T-cell (primary cell): ENCODE data around the gene UBAC2. TPM values are rescaled to one million over a fixed set of nuclear protein-coding genes. Genes with fewer than 3 reads are reported as not detected.
"Not testable (repeated sequence)": the region's sequence is repeated elsewhere in the genome, so short reads cannot be mapped to it uniquely, and the experiment has no call there.

ENCODE experiments used
- ATAC-seq, 4 experiments: fragments of 200-7000 bp in 3 of 4; fragments of 150-1000 bp in 1 of 4; cut with Tn5 transposase; replicated peaks in 1 of 4; 1 replicate in 3 of 4; 2 replicates in 1 of 4; pipeline ENCODE4 v1.10.0; 2021; ENCODE audit warnings: moderate library complexity in 3 of 4, mild to moderate bottlenecking in 2 of 4, moderate number of reproducible peaks in 1 of 4
- CTCF ChIA-PET, 2 donors: fragments of 300-600 bp; sonication (Branson Sonifier 250); formaldehyde crosslinking; loops; one replicate each; lab custom pipeline; 2022; ENCODE audit warnings: antibody characterized with exemption in 2 of 2; lab: Charles Lee
- POLR2A ChIA-PET, 2 donors: fragments of 300-600 bp; sonication (Branson Sonifier 250); formaldehyde crosslinking; loops; one replicate each; lab custom pipeline; 2022; ENCODE audit warnings: antibody characterized with exemption in 2 of 2; lab: Charles Lee
- DNase-seq, 35 experiments: peaks; one replicate each; pipeline versions ENCODE4 v3.0.0 to v3.0.0-alpha.2; 2013 to 2023
- H3K27ac ChIP-seq: one replicate; pipeline ENCODE4 v1.5.1; 2013; ENCODE audit warnings: low read length
- H3K27me3 ChIP-seq, 2 experiments: replicated peaks in 1 of 2; 1 replicate in 1 of 2; 2 replicates in 1 of 2; pipeline versions ENCODE4 v1.6.1 to v1.7.0; 2013; ENCODE audit warnings: low read length in 1 of 2, mixed read lengths in 1 of 2; ENCODE audit not compliant: control insufficient read depth in 2 of 2, insufficient read depth in 2 of 2; ENCODE audit errors: extremely low read depth in 1 of 2
- H3K36me3 ChIP-seq, 2 donors: 1 replicate in 1 of 2; 2 replicates in 1 of 2; pipeline versions ENCODE4 v1.6.1 to v1.7.0; 2013; ENCODE audit warnings: low read length in 1 of 2; ENCODE audit not compliant: control insufficient read depth in 2 of 2, insufficient read depth in 1 of 2; ENCODE audit errors: extremely low read depth in 1 of 2
- H3K4me1 ChIP-seq, 2 experiments: 1 replicate in 1 of 2; 2 replicates in 1 of 2; pipeline versions ENCODE4 v1.6.1 to v1.7.0; 2013; ENCODE audit warnings: low read length in 2 of 2, mixed read lengths in 1 of 2; ENCODE audit not compliant: insufficient read depth in 2 of 2, control insufficient read depth in 1 of 2; ENCODE audit errors: extremely low read depth in 1 of 2
- H3K4me3 ChIP-seq, 2 donors: 1 replicate in 1 of 2; 2 replicates in 1 of 2; pipeline versions ENCODE4 v1.5.1 to v1.7.0; 2013; ENCODE audit warnings: mild to moderate bottlenecking in 2 of 2, low read length in 1 of 2, moderate library complexity in 1 of 2; ENCODE audit not compliant: control insufficient read depth in 1 of 2; ENCODE audit errors: extremely low read depth in 1 of 2
- H3K9me3 ChIP-seq: 2 replicates; pipeline ENCODE4 v1.7.0; 2013
- H3K27ac Mint-ChIP-seq, 2 donors: one replicate each; pipeline ENCODE4 v1.8.0; 2020 to 2021; ENCODE audit warnings: mild to moderate bottlenecking in 2 of 2, mixed read lengths in 2 of 2
- H3K27me3 Mint-ChIP-seq, 2 donors: one replicate each; pipeline ENCODE4 v1.8.0; 2021 to 2022; ENCODE audit warnings: mixed read lengths in 2 of 2
- H3K36me3 Mint-ChIP-seq: one replicate; pipeline ENCODE4 v1.8.0; 2021; ENCODE audit warnings: mixed read lengths
- H3K4me1 Mint-ChIP-seq, 3 donors: one replicate each; pipeline ENCODE4 v1.8.0; 2020 to 2022; ENCODE audit warnings: mixed read lengths in 3 of 3, mild to moderate bottlenecking in 1 of 3
- H3K4me3 Mint-ChIP-seq, 3 donors: one replicate each; pipeline ENCODE4 v1.8.0; 2020 to 2022; ENCODE audit warnings: mild to moderate bottlenecking in 3 of 3, mixed read lengths in 3 of 3, moderate library complexity in 3 of 3
- H3K9me3 Mint-ChIP-seq, 3 donors: one replicate each; pipeline ENCODE4 v1.8.0; 2020 to 2022; ENCODE audit warnings: mixed read lengths in 3 of 3
- WGBS: methylation state at CpG from one replicate; pipeline ENCODE4 v1.1.5; 2013; ENCODE audit warnings: missing lambda C conversion rate; ENCODE audit not compliant: insufficient coverage; 5-methylcytosine and 5-hydroxymethylcytosine counted together
- total RNA-seq, 35 experiments: library from RNA in 6 of 35; stranded (reverse) in 6 of 35; fragments of 120-200 nt in 1 of 35; gene quantifications; one replicate each; pipeline versions ENCODE4 v1.2.1 to v1.2.4 and lab custom pipeline; 2013 to 2026

Gene UBAC2
- total RNA-seq, 5 donors from 2014 or later (not counting 1 experiment from before 2014, with no cell fraction given) = 83.3 to 99.3 (median 84.9) TPM

- Histone ChIP-seq H3K27ac (peak overlapping the region; percentile 74), H3K4me1 (peaks cover 37 to 61% of the 10 kb centered on the region in 2 experiments)
- not testable (repeated sequence) for H3K27me3 Mint-ChIP-seq, H3K4me3 ChIP-seq, H3K36me3 ChIP-seq, H3K9me3 Mint-ChIP-seq, H3K27me3 ChIP-seq, H3K9me3 ChIP-seq, DNase-seq
- Mint-ChIP-seq H3K4me3 (peak overlapping the region in 1 of 3 donors; percentile 19), H3K4me1 (peaks cover 68 to 82% (median 77%) of the 10 kb centered on the region in 3 donors), H3K36me3 (peaks cover 28% of the 10 kb centered on the region), H3K27ac (peak overlapping the region; percentile 68 to 79)
- 50% methylated on average over 4 of the region's 12 CpGs for WGBS
- CTCF ChIA-PET = interaction anchor here (0.6 to 2.6 kb wide), 9 partner anchors 12 to 107 kb away, joined by 3 to 7 read pairs (median 5); no protein-coding TSS in a partner anchor
- ATAC-seq = peak in 1 of 4 experiments; percentile 39
- POLR2A ChIA-PET = interaction anchor here in 1 of 2 donors (0.6 to 0.7 kb wide), 3 partner anchors 16 to 115 kb away, joined by 3 read pairs; partner anchors contain the start of gene GPR18
Measured at GRCh38 chr13:99230588-99230987, 29.9 kb downstream of the UBAC2 start.

- H3K4me3 ChIP-seq = no peak overlapping the region
- DNase-seq = no peak
- peaks cover 26% of the 10 kb centered on the region for H3K36me3 Mint-ChIP-seq
- 63% methylated on average over 2 of the region's 3 CpGs for WGBS
- H3K4me1 ChIP-seq = peaks cover 33 to 59% of the 10 kb centered on the region in 2 experiments
- no peaks in the 10 kb centered on the region for H3K9me3 Mint-ChIP-seq
- H3K27me3 Mint-ChIP-seq = no peaks in the 10 kb centered on the region
- POLR2A ChIA-PET = interaction anchor here in 1 of 2 donors (0.7 kb wide), 2 partner anchors 27 to 115 kb away, joined by 3 read pairs; partner anchors contain the start of gene GPR18
- H3K27ac ChIP-seq = peak overlapping the region; percentile 74
- no peaks in the 10 kb centered on the region for H3K9me3 ChIP-seq
- peak in 1 of 4 experiments; percentile 18 for ATAC-seq
- H3K36me3 ChIP-seq = peaks cover 0 to 4% of the 10 kb centered on the region in 2 donors
- CTCF ChIA-PET = interaction anchor here (0.7 to 2.6 kb wide), 7 partner anchors 12 to 38 kb away, joined by 3 to 7 read pairs (median 5); no protein-coding TSS in a partner anchor
- H3K27ac Mint-ChIP-seq = peak overlapping the region; percentile 68 to 79
- no peaks in the 10 kb centered on the region for H3K27me3 ChIP-seq
- H3K4me1 Mint-ChIP-seq = peaks cover 65 to 81% (median 76%) of the 10 kb centered on the region in 3 donors
- H3K4me3 Mint-ChIP-seq = peak overlapping the region in 1 of 3 donors; percentile 25
Measured at GRCh38 chr13:99230991-99231390, 30.3 kb downstream of the UBAC2 start.

- Histone ChIP-seq H3K27ac (peak overlapping the region; percentile 74), H3K4me1 (peaks cover 28 to 56% of the 10 kb centered on the region in 2 experiments), H3K4me3 (no peak overlapping the region), H3K27me3 (no peaks in the 10 kb centered on the region), H3K36me3 (peaks cover 0 to 4% of the 10 kb centered on the region in 2 donors), H3K9me3 (no peaks in the 10 kb centered on the region)
- no peaks in the 10 kb centered on the region for H3K9me3 Mint-ChIP-seq
- ChIA-PET CTCF (interaction anchor here (0.6 to 2.6 kb wide), 10 partner anchors 13 to 815 kb away, joined by 3 to 7 read pairs (median 3); no protein-coding TSS in a partner anchor), POLR2A (interaction anchor here (0.5 to 1.6 kb wide), 8 partner anchors 14 to 43 kb away, joined by 3 to 13 read pairs (median 4); partner anchors contain the start of gene UBAC2 (in 1 of the 2))
- no peak for ATAC-seq
- no peak for DNase-seq
- peaks cover 19% of the 10 kb centered on the region for H3K36me3 Mint-ChIP-seq
- peaks cover 64 to 81% (median 76%) of the 10 kb centered on the region in 3 donors for H3K4me1 Mint-ChIP-seq
- H3K4me3 Mint-ChIP-seq = peak overlapping the region in 1 of 3 donors; percentile 57
- no CpG with 5 or more reads among the region's 1 CpG for WGBS
- H3K27ac Mint-ChIP-seq = peak overlapping the region; percentile 79 to 85
- no peaks in the 10 kb centered on the region for H3K27me3 Mint-ChIP-seq
Measured at GRCh38 chr13:99231721-99232120, 31.1 kb downstream of the UBAC2 start.

GRCh38 chr13:99237981-99238662, 37.5 kb downstream of the UBAC2 start:
- Mint-ChIP-seq H3K36me3 (peaks cover 30% of the 10 kb centered on the region), H3K27me3 (no peaks in the 10 kb centered on the region), H3K4me1 (peaks cover 61 to 69% (median 69%) of the 10 kb centered on the region in 3 donors), H3K4me3 (peak overlapping the region; percentile 80 to 83 (median 82)), H3K27ac (peak overlapping the region; percentile 98 to 100), H3K9me3 (no peaks in the 10 kb centered on the region)
- WGBS = 0% methylated on average over 3 of the region's 8 CpGs
- no peaks in the 10 kb centered on the region for H3K9me3 ChIP-seq
- DNase-seq (peak in 7 of 35 experiments; percentile 13 to 66 (median 24)), ATAC-seq (peak; percentile 75 to 90 (median 86))
- H3K36me3 ChIP-seq = peaks cover 3 to 18% of the 10 kb centered on the region in 2 donors
- H3K4me3 ChIP-seq = peak overlapping the region; percentile 34 to 40
- no peaks in the 10 kb centered on the region for H3K27me3 ChIP-seq
- POLR2A ChIA-PET = interaction anchor here in 1 of 2 donors (0.6 to 1.3 kb wide), 4 partner anchors 15 to 662 kb away, joined by 4 to 11 read pairs (median 7); no protein-coding TSS in a partner anchor
- peak overlapping the region; percentile 76 for H3K27ac ChIP-seq
- peaks cover 25 to 26% of the 10 kb centered on the region in 2 experiments for H3K4me1 ChIP-seq
- CTCF ChIA-PET = interaction anchor here (0.5 to 1.8 kb wide), 8 partner anchors 18 to 155 kb away, joined by 3 to 9 read pairs (median 4); partner anchors contain the start of gene UBAC2 (in 1 of the 2)

- H3K27ac ChIP-seq = no peak overlapping the region
- POLR2A ChIA-PET = no interaction called here
- H3K9me3 ChIP-seq = no peaks in the 10 kb centered on the region
- Mint-ChIP-seq H3K9me3 (peaks cover 0 to 5% (median 0%) of the 10 kb centered on the region in 3 donors), H3K36me3 (peaks cover 52% of the 10 kb centered on the region), H3K27ac (peak overlapping the region; percentile 9 to 48), H3K4me3 (no peak overlapping the region), H3K27me3 (no peaks in the 10 kb centered on the region), H3K4me1 (peaks cover 39 to 42% (median 39%) of the 10 kb centered on the region in 3 donors)
- H3K4me1 ChIP-seq = peaks cover 0 to 2% of the 10 kb centered on the region in 2 experiments
- ATAC-seq (no peak), DNase-seq (no peak)
- H3K27me3 ChIP-seq = no peaks in the 10 kb centered on the region
- H3K4me3 ChIP-seq = no peak overlapping the region
- H3K36me3 ChIP-seq = peaks cover 9 to 33% of the 10 kb centered on the region in 2 donors
- CTCF ChIA-PET = interaction anchor here (0.6 to 1.1 kb wide), 4 partner anchors 13 to 329 kb away, joined by 3 to 4 read pairs (median 3); no protein-coding TSS in a partner anchor
- WGBS = no CpG with 5 or more reads among the region's 1 CpG
Measured at GRCh38 chr13:99246100-99246499, 45.4 kb downstream of the UBAC2 start.

GRCh38 chr13:99249178-99249577, 48.5 kb downstream of the UBAC2 start:
- H3K4me1 ChIP-seq, H3K27me3 ChIP-seq, H3K27me3 Mint-ChIP-seq, DNase-seq, H3K4me3 Mint-ChIP-seq, H3K9me3 Mint-ChIP-seq, H3K9me3 ChIP-seq, H3K4me3 ChIP-seq, H3K27ac ChIP-seq, CTCF ChIA-PET, ATAC-seq: not testable (repeated sequence)
- peaks cover 57% of the 10 kb centered on the region for H3K36me3 Mint-ChIP-seq
- peaks cover 52 to 59% (median 57%) of the 10 kb centered on the region in 3 donors for H3K4me1 Mint-ChIP-seq
- H3K27ac Mint-ChIP-seq = peak overlapping the region; percentile 77 to 85
- peaks cover 9 to 39% of the 10 kb centered on the region in 2 donors for H3K36me3 ChIP-seq
- 100% methylated on average over 1 of the region's 3 CpGs for whole genome bisulfite sequencing
- POLR2A ChIA-PET = interaction anchor here in 1 of 2 donors (0.7 kb wide), 1 partner anchor 20 kb away, joined by 5 read pairs; no protein-coding TSS in a partner anchor
